ENCODE measurements around the gene PFAS.

Gene PFAS

GRCh38 chr17:8312251-8312650 lies 63.2 kb downstream of the PFAS start:
- no peak overlapping the region for H3K4me3 ChIP-seq (ENCODE audit: low read depth, low read length)
- no peak overlapping the region for H3K27ac ChIP-seq
- no peak for TF ChIP-seq CTCF (IDR thresholded peaks at IDR 0.05; ENCODE audit: low read depth, low read length, missing control alignments)
- DNase-seq = no peak
- in situ Hi-C loops (cut with HindIII; ENCODE audit: low pct_ligation_motif_present, low sequenced_read_pairs) = no loop called here
- H3K36me3 ChIP-seq (replicated peaks) = no peaks in the 10 kb centered on the region
- H3K27me3 ChIP-seq (replicated peaks) = peaks cover 30% of the 10 kb centered on the region

- Histone ChIP-seq H3K27me3 (replicated peaks) (peaks cover 30% of the 10 kb centered on the region), H3K4me3 (ENCODE audit: low read depth, low read length) (no peak overlapping the region), H3K36me3 (replicated peaks) (no peaks in the 10 kb centered on the region), H3K27ac (no peak overlapping the region)
- in situ Hi-C loops (cut with HindIII; ENCODE audit: low pct_ligation_motif_present, low sequenced_read_pairs) = no loop called here
- TF ChIP-seq CTCF (IDR thresholded peaks at IDR 0.05; ENCODE audit: low read depth, low read length, missing control alignments) = no peak
- DNase-seq = no peak
Observed at GRCh38 chr17:8312726-8313600, 63.9 kb downstream of the PFAS start.

- in situ Hi-C loops (cut with HindIII; ENCODE audit: low pct_ligation_motif_present, low sequenced_read_pairs) = no loop called here
- no peak overlapping the region for H3K4me3 ChIP-seq (ENCODE audit: low read depth, low read length)
Observed at GRCh38 chr17:8314797-8315763, 66.0 kb downstream of the PFAS start.

GRCh38 chr17:8315764-8316217 lies 66.7 kb downstream of the PFAS start:
- TF ChIP-seq CTCF (IDR thresholded peaks at IDR 0.05; ENCODE audit: low read depth, low read length, missing control alignments) = no peak
- no peak for DNase-seq
- Histone ChIP-seq H3K4me3 (ENCODE audit: low read depth, low read length) (no peak overlapping the region), H3K27me3 (replicated peaks) (peaks cover 33% of the 10 kb centered on the region), H3K27ac (no peak overlapping the region), H3K36me3 (replicated peaks) (no peaks in the 10 kb centered on the region)
- in situ Hi-C loops (cut with HindIII; ENCODE audit: low pct_ligation_motif_present, low sequenced_read_pairs) = no loop called here

More at GRCh38 chr17:8314797-8315763, 66.0 kb downstream of the PFAS start:
- peaks cover 33% of the 10 kb centered on the region for H3K27me3 ChIP-seq (replicated peaks)
- no peak overlapping the region for H3K27ac ChIP-seq
- no peak for DNase-seq
- H3K36me3 ChIP-seq (replicated peaks) = no peaks in the 10 kb centered on the region
- no peak for TF ChIP-seq CTCF (IDR thresholded peaks at IDR 0.05; ENCODE audit: low read depth, low read length, missing control alignments)

GRCh38 chr17:8318010-8318935 lies 69.2 kb downstream of the PFAS start:
- in situ Hi-C loops (cut with HindIII; ENCODE audit: low pct_ligation_motif_present, low sequenced_read_pairs) = no loop called here
- Histone ChIP-seq H3K4me3 (ENCODE audit: low read depth, low read length) (no peak overlapping the region), H3K27me3 (replicated peaks) (peaks cover 33% of the 10 kb centered on the region), H3K36me3 (replicated peaks) (no peaks in the 10 kb centered on the region), H3K27ac (no peak overlapping the region)
- no peak for TF ChIP-seq CTCF (IDR thresholded peaks at IDR 0.05; ENCODE audit: low read depth, low read length, missing control alignments)
- DNase-seq = no peak
